ENCODE results near the gene AP3B1.

DNA sequence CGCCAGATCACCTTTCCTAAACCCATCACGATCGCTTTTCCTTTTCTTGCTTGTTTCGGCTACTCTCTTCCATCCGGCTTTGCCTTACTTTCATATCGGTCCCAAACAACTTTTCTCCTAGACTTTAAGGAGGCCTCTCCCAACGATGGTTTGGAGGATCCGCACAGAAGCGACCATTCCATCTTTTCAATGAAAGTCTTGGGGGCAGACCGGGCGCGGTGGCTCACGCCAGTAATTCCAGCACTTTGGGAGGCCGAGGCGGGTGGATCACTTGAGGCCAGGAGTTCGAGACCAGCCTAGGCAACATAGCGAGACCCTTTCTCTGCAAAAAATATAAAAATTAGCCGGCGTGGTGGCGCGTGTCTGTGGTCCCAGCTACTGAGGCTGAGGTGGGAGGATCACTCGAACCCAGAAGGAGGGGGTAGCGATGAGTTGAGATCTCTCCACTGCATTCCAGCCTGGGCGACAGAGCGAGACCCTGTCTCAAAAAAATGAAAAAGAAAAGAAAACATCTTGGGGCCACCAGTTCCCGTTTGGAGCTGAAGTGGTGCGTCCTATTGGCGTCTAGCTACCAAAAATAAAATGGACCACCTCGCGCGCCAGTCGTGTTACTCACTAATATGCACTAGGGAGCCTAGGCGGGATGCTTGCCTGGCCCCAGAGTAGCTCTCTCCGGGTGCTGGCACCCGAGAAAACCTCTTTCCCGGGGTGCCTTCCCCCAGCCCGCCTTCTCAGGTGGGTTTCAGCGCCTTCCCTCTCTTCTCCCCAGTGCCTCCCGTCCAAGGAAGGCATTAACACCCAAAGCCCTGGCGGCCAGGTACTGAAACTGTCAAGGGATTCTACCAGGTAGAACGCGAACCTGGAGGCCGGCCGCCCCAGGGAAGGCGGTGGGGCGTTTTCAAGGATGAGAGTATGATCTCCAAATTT, 800 bp upstream of the AP3B1 start:
- no peak for TF ChIP-seq POLR2A (IDR thresholded peaks at IDR 0.05)
- TF ChIP-seq, protein P1, sequence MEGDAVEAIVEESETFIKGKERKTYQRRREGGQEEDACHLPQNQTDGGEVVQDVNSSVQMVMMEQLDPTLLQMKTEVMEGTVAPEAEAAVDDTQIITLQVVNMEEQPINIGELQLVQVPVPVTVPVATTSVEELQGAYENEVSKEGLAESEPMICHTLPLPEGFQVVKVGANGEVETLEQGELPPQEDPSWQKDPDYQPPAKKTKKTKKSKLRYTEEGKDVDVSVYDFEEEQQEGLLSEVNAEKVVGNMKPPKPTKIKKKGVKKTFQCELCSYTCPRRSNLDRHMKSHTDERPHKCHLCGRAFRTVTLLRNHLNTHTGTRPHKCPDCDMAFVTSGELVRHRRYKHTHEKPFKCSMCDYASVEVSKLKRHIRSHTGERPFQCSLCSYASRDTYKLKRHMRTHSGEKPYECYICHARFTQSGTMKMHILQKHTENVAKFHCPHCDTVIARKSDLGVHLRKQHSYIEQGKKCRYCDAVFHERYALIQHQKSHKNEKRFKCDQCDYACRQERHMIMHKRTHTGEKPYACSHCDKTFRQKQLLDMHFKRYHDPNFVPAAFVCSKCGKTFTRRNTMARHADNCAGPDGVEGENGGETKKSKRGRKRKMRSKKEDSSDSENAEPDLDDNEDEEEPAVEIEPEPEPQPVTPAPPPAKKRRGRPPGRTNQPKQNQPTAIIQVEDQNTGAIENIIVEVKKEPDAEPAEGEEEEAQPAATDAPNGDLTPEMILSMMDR (IDR thresholded peaks at IDR 0.05) = peak; percentile 13 to 37 (median 32)
